ENCODE measurements around the gene BRD1.
A peak's percentile ranks its signal among the peaks of the same experiment; 100 is the strongest.

The BRD1 gene

DNA sequence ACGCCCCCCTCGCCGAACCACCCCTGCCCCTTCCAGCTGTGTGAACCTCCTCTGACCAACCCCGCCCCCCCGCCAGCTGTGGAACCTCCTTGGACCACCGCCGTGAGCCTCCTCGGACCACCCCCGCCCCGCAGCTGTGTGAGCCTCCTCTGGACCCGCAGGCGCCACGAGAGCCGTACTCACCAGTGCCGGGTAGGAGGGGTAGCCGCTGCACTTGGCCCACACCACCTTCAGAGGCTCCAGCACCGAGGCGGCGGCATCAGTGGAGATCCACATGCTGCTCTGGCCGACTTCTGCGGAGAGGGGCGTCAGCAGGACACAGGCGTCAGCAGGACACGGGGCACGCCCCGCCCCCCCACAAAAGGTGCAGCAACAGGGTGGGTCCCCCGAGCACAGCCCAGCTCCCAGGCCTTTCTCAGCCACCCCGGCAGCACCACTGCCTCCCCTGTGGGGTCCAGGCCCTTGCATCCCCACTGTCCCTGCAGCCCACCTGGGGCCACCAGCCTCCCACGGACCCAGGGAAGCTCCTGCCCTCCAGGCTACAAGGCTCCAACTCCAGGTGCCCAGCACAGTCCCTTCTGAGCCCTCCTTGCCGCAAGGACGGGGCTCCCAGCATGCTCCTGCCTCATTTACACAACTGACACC, 51.7 kb downstream of the BRD1 start:
- ChIA-PET CTCF (interaction anchor here (2.3 kb wide), 1 partner anchor 8 kb away, joined by 6 read pairs; no protein-coding TSS in a partner anchor), POLR2A (ENCODE audit: low non-redundant PET) (no interaction called here)
- no peak for DNase-seq (ENCODE audit: low spot score)
- H3K27ac ChIP-seq: peak overlapping the region; percentile 54
- no peak for TF ChIP-seq CTCF (conservative IDR thresholded peaks at IDR 0.05; ENCODE audit: low read depth)

DNA sequence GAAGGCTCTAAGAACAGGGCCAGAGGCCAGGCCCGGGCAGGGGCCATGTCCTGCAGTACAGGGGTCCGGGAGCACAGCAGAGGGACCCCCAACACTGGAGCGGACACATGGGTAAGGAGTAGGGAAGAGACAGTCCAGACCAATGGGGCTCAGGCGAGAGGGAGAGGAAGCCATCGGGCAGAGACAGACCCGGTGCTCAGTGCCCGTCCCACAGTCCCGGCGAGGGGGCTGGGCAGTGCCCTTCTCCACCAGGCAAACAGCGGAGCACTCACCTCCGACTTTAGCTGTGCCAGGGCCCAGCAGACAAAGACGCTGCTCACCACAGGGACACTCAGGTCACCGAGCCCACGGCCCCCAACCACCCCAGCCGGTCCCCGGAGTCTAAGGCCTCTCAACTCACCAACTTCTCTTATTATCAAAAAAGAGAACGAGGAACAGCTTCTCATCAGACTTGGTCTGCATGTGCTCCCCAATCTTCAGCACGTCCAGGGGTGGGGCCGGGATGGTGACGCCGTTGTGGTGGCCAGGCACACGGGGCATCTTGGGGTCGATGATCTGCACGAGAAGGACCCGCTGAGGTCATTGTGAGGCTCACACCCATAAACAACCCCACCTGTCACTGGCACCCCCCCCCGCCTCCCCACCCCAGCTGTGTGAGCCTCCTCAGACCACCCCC, 52.3 kb downstream of the BRD1 start:
- no peak for TF ChIP-seq CTCF (conservative IDR thresholded peaks at IDR 0.05; ENCODE audit: low read depth)
- no peak for DNase-seq (ENCODE audit: low spot score)
- ChIA-PET POLR2A (ENCODE audit: low non-redundant PET) (no interaction called here), CTCF (interaction anchor here (2.3 kb wide), 1 partner anchor 8 kb away, joined by 6 read pairs; no protein-coding TSS in a partner anchor)
- H3K27ac ChIP-seq: peak overlapping the region; percentile 27; the same call in 1 of the 2 replicates

GRCh38 chr22:49774499-49775151, 53.0 kb downstream of the BRD1 start:
- POLR2A ChIA-PET (ENCODE audit: low non-redundant PET): no interaction called here
- DNase-seq (ENCODE audit: low spot score): no peak
- CTCF ChIA-PET: no interaction called here
- TF ChIP-seq CTCF (conservative IDR thresholded peaks at IDR 0.05; ENCODE audit: low read depth): no peak
- peak overlapping the region; percentile 27 for H3K27ac ChIP-seq

- DNase-seq (ENCODE audit: low spot score): no peak
- no peak for TF ChIP-seq CTCF (conservative IDR thresholded peaks at IDR 0.05; ENCODE audit: low read depth)
- POLR2A ChIA-PET (ENCODE audit: low non-redundant PET): no interaction called here
- peak overlapping the region; percentile 27 for H3K27ac ChIP-seq
- CTCF ChIA-PET: no interaction called here
Observed at GRCh38 chr22:49774046-49774445, 53.6 kb downstream of the BRD1 start.

DNA sequence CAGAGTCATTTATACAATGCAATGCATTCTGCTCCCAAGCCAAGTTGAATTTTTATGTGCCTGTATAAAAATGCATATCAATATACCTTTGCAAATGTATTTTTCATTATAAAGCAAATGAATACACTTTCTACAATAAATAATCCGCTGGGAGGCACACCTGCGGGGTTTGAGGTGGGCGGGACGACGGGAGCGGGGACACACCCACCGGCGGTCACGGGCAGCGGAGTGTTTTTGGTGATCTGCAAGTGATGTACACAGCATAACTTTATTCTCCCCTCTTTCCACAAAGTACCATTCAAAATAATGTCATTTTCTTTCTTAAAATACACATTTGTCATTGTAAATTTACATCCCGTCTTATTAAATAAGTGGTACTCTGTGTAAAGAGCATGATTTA, 54.1 kb downstream of the BRD1 start:
- TF ChIP-seq CTCF (conservative IDR thresholded peaks at IDR 0.05; ENCODE audit: low read depth): no peak
- POLR2A ChIA-PET (ENCODE audit: low non-redundant PET): no interaction called here
- no peak overlapping the region for H3K27ac ChIP-seq
- CTCF ChIA-PET: no interaction called here
- no peak for DNase-seq (ENCODE audit: low spot score)

DNA sequence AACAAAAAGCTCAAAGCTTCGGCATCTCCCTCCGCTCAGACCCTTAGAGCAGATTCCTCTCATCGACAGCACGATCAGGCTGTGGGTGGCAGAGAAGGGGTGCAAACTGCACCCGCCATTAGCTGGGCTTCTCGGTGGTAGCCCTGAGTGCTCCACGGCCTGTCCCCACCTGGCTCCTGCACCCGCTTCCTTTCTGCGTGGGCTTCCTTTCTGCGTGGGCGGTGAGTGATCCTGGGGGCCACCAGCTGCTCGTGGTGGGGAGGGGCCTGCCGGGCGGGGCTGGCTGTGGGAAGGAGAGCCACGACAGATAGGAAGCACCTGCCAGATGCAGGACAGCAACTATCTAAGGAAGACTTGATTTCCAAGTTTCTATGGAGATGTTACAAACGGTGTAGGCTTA, 55.0 kb downstream of the BRD1 start:
- TF ChIP-seq CTCF (conservative IDR thresholded peaks at IDR 0.05; ENCODE audit: low read depth): no peak
- no peak for DNase-seq (ENCODE audit: low spot score)
- no peak overlapping the region for H3K27ac ChIP-seq
- CTCF ChIA-PET: no interaction called here
- POLR2A ChIA-PET (ENCODE audit: low non-redundant PET): no interaction called here
